HG03095 (cell line): ENCODE measurements around the gene SERPINA10.
"Not testable (repeated sequence)": the region's sequence is repeated elsewhere in the genome, so short reads cannot be mapped to it uniquely, and the experiment has no call there.

Experiments used
- ATAC-seq: cut with Tn5 transposase; IDR thresholded peaks from one replicate; pipeline ENCODE4 v1.9.1; 2021; ENCODE audit warnings: moderate library complexity; ENCODE audit not compliant: unreplicated experiment

SERPINA10 gene

DNA sequence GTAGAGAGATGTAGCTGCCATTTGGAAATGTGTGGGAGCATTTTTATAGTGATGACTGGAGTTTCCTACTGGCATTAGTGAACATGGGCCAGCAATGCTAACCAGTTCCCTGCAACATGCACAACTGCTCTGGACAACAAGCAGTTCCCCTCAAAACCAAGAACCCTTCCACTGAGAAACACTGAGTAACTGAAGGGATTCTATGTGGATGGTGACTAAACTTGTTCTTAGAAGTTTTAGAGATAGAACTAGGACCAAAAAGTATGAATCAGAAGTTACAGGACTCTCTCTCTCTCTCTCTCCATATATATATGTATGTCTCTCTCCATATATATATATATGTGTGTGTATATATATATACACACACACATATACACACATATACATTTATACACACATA lies 7.9 kb downstream of the SERPINA10 start:
- ATAC-seq, result no peak

DNA sequence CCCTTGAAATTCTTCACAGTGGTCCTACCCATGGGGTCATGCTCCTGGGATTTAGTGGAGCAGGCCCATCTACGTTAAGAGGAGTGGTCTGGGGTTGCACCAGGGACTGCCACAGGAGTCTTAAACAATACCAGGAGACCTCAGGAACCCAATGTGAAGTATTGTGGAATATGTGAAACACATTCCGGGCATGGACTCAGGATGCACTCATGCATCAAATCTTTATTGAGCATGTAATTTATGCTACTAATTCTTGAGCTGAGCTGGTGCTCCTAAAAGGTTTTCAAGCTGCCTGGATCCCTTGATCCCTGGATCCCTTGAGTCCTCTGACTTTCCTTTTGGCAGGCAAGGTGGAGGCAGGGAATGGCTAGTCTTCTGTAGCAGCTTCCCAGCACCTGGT lies 8.8 kb downstream of the SERPINA10 start:
- ATAC-seq, result no peak

- ATAC-seq, result no peak
Measured at GRCh38 chr14:94282991-94283723, 9.9 kb downstream of the SERPINA10 start.

DNA sequence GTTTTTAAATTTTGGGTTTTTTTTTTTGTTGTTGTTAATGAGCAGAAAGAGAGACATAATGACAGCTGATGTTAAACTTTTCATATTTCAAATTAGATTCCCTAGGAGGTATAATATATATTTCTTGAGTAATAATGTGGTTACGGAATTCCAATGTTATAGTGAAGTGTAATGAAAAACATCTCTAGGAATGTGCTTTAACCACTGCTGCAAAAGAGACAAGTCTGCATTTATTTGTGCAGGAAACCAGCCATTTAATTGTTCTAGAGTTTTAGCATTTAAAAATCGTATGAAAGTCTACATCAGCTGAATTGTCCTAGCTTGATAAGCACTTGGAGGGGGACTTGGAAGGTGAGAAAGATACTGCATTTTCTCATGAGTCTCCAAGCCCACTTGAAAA lies 14.3 kb downstream of the SERPINA10 start:
- no peak for ATAC-seq

DNA sequence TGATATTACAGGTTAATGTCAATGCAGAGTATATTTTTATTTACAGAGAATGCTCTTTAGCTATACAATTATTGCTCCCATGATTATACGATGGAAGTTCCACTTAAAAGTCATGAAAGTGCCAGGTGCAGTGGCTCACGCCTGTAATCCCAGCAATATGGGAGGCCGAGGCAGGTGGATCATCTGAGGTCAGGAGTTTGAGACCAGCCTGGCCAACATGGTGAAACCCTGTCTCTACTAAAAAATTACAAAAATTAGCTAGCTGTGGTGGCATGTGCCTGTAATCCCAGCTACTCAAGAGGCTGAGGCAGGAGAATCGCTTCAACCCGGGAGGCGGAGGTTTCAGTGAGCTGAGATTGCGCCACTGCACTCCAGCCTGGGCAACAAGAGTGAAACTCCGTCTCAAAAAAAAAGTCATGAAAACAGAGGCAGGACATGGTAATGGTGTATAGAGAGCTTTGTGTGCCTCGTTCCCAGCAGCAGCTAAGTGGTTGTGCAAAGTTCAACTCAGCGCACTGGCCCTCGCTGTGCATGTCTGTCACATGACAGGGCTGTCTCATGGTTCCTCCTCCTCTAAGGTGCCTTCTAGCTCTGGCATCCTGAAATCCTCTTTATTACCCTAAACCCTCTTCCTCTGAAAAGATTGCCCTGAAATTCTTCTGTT lies 16.0 kb downstream of the SERPINA10 start:
- ATAC-seq, result not testable (repeated sequence)

DNA sequence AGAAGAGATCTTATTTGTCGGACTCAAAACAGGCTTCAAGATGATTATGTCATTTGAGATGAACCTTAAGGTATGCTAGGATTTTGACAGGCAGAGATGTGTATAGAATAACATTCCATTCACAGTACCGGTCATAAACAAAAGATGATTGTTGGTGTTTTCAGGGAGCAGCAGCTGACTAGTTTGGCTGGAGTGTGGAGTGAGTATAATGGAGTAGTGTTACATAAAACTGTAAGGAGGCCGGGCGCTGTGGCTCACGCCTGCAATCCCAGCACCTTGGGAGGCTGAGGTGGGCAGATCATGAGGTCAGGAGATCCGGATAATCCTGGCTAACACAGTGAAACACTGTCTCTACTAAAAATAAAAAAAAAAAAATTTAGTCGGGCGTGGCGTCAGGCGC lies 23.9 kb downstream of the SERPINA10 start:
- ATAC-seq, result no peak

DNA sequence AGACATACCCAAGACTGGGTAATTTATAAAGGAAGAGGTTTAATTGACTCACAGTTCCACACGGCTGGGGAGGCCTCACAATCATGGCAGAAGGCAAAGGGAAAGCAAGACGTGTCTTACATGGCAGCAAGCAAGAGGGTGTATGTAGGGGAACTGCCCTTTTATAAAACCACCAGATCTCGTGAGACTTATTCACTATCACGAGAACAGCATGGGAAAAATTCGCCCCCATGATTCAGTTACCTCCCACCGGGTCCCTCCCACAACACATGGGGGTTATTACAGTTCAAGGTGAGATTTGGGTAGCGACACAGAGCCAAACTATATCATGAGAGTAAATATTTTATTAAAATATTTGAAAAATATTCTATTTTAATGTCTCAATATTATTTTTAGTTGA lies 24.5 kb downstream of the SERPINA10 start:
- not testable (repeated sequence) for ATAC-seq

DNA sequence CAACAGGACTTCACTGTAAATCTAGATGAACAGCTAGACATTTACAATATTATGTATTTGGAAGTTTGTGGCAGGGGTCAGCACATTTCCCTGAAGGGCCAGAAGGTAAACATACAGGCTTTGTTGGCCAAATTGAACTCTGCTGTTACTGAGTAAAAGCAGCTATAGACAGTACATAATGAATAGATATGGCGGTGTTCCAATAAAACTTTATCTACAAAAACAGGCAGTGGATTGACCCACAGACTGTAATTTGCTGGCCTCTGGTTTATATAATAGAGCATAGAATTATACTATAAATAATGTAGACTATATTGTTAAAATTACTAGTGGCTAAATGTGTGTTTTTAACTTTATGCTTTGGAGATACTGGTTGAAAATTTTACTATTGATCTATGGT lies 25.7 kb downstream of the SERPINA10 start:
- no peak for ATAC-seq

DNA sequence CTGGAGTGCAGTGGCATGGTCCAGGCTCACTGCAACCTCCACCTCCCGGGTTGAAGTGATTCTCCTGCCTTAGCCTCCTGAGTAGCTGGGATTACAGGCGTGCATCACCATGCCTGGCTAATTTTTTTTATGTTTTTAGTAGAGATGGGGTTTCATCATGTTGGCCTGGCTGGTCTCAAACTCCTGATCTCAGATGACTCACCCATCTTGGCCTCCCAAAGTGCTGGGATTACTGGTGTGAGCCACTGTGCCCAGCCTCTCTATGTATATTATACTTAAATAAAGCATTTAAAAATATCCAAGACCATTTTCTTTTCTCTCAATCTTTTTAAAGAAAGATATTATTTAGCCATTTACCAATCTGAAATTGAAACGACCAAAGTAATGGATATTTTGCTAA lies 28.9 kb downstream of the SERPINA10 start:
- not testable (repeated sequence) for ATAC-seq

GRCh38 chr14:94244182-94244581 lies 48.9 kb downstream of the SERPINA10 start:
- ATAC-seq, result no peak

DNA sequence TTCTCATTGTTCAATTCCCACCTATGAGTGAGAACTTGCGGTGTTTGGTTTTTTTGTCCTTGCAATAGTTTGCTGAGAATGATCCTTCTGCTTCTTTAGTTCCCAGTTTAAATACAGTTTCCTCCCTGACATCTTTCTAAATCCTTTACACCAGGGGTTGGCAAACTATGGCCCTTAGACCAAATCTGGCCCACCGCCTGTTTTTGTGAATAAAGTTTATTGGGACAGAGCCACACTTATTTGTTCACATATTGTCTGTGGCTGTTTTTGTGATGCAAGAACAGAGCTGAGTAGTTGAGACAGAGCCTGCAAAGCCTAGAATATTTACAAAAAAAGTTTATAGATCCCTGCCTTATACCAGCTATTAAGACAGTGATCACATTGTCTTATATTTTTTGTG lies 53.7 kb downstream of the SERPINA10 start:
- no peak for ATAC-seq

DNA sequence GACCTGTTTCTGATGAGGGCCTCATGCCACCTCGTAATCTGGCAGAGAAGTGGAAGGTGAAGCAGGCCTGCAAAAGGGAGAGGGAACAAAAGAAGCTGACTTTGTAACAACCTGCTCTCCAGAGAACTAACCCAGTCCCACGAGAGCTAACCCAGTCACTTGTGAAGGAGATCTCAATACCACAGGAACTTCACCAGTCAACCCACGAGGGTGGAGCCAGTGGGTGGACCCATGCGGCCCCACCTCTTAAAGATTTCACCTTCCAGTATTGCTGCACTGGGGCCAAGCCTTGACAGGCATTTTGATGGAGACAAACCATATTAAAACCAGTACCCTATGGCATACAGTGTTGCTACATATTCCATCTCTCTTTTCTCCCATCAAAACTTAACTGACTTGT lies 55.1 kb downstream of the SERPINA10 start:
- no peak for ATAC-seq

- ATAC-seq, result no peak
Measured at GRCh38 chr14:94237046-94237445, 56.0 kb downstream of the SERPINA10 start.
